PC-3 (cell line): ENCODE data around the gene ESR1. TPM values are rescaled to one million over a fixed set of nuclear protein-coding genes. Genes with fewer than 3 reads are reported as not detected.
"Not testable (repeated sequence)": the region's sequence is repeated elsewhere in the genome, so short reads cannot be mapped to it uniquely, and the experiment has no call there.

Experiments
- ATAC-seq: fragments of 200-7000 bp; cut with Tn5 transposase; 2 replicates; pipeline ENCODE4 v1.9.1; 2020; ENCODE audit warnings: mild to moderate bottlenecking, moderate library complexity
- BruUV-seq: library from RNA; stranded (reverse); fragments of 400-500 nt; replicated peaks from 2 replicates; lab custom pipeline; 2021; lab: Mats Ljungman, UMichigan
- CTCF ChIA-PET: fragments of 300-600 bp; sonication (Branson Sonifier 250); formaldehyde crosslinking; loops from one replicate; lab custom pipeline; 2022; ENCODE audit warnings: antibody characterized with exemption; lab: Charles Lee
- POLR2A ChIA-PET: fragments of 300-600 bp; sonication (Branson Sonifier 250); formaldehyde crosslinking; loops from one replicate; lab custom pipeline; 2022; ENCODE audit warnings: antibody characterized with exemption; ENCODE audit not compliant: unreplicated experiment; lab: Charles Lee
- DNase-seq: peaks from one replicate; pipeline ENCODE4 v3.0.0-alpha.2; 2015
- H2AFZ ChIP-seq: fragments of 300-600 bp; sonication (generic); 2 replicates; pipeline ENCODE4 v1.6.0; 2016; ENCODE audit warnings: antibody characterized with exemption, low read length
- H3F3A ChIP-seq: fragments of 300-600 bp; sonication (generic); one replicate; pipeline ENCODE4 v1.6.0; 2017; ENCODE audit warnings: antibody characterized with exemption, low read length, control low read depth, mild to moderate bottlenecking; ENCODE audit not compliant: unreplicated experiment
- H3K27ac ChIP-seq: fragments of 300-600 bp; sonication (generic); 2 replicates; pipeline ENCODE4 v1.5.1; 2016; ENCODE audit warnings: mild to moderate bottlenecking, low read length
- H3K27me3 ChIP-seq: fragments of 300-600 bp; sonication (generic); 2 replicates; pipeline ENCODE4 v1.6.1; 2016; ENCODE audit warnings: low read length, mixed read lengths
- H3K36me3 ChIP-seq: fragments of 300-600 bp; sonication (generic); 2 replicates; pipeline ENCODE4 v1.6.1; 2016; ENCODE audit warnings: low read depth, mixed run types, low read length, mixed read lengths
- H3K4me1 ChIP-seq: fragments of 300-600 bp; sonication (generic); 2 replicates; pipeline ENCODE4 v1.5.1; 2016; ENCODE audit warnings: low read length; ENCODE audit not compliant: insufficient read depth
- H3K4me2 ChIP-seq: fragments of 300-600 bp; sonication (generic); 2 replicates; pipeline ENCODE4 v1.6.0; 2016; ENCODE audit warnings: low read length
- H3K4me3 ChIP-seq: fragments of 300-600 bp; sonication (generic); 2 replicates; pipeline ENCODE4 v1.5.1; 2016; ENCODE audit warnings: mild to moderate bottlenecking, low read length, mixed read lengths
- H3K79me2 ChIP-seq: fragments of 300-600 bp; sonication (generic); 2 replicates; pipeline ENCODE4 v1.6.1; 2017; ENCODE audit warnings: low read length, mixed read lengths
- H3K9ac ChIP-seq: fragments of 300-600 bp; sonication (generic); 2 replicates; pipeline ENCODE4 v1.6.0; 2016; ENCODE audit warnings: mild to moderate bottlenecking, low read length
- H3K9me2 ChIP-seq: fragments of 300-600 bp; sonication (generic); replicated peaks from 2 replicates; pipeline ENCODE4 v1.6.1; 2016; ENCODE audit warnings: mixed run types, low read length, mixed read lengths
- H3K9me3 ChIP-seq: fragments of 300-600 bp; sonication (generic); 2 replicates; pipeline ENCODE4 v1.6.1; 2016; ENCODE audit warnings: low read length, mixed read lengths
- H4K20me1 ChIP-seq: fragments of 300-600 bp; sonication (generic); 2 replicates; pipeline ENCODE4 v1.6.1; 2016; ENCODE audit warnings: low read length, mixed read lengths
- CTCF ChIP-seq: fragments of 300-600 bp; sonication (generic); conservative IDR thresholded peaks from 2 replicates; pipeline ENCODE4 v1.5.1; 2017; ENCODE audit warnings: antibody characterized with exemption, low read depth, mild to moderate bottlenecking, low read length
- EZH2 ChIP-seq: fragments of 300-600 bp; sonication (generic); IDR thresholded peaks from one replicate; pipeline ENCODE4 v1.6.1; 2017; ENCODE audit warnings: antibody characterized with exemption, mild to moderate bottlenecking, low read length; ENCODE audit not compliant: unreplicated experiment
- EZH2phosphoT487 ChIP-seq: fragments of 300-600 bp; sonication (generic); IDR thresholded peaks from 2 replicates; pipeline ENCODE4 v1.6.1; 2018; ENCODE audit warnings: mild to moderate bottlenecking, antibody characterized with exemption, low read length, borderline replicate concordance
- intact Hi-C: fragments of 100-400 bp; cut with micrococcal nuclease; formaldehyde crosslinking; loops from 2 replicates; pipeline ENCODE4 v1.9.0; 2023
- total RNA-seq: library from RNA; depleted of rRNA; stranded (reverse); fragments of >200 nt; gene quantifications from 2 replicates; pipeline ENCODE4 v1.2.3, GENCODE V29; 2014

The ESR1 gene
- total RNA-seq, 1 experiment from 2014 or later: 5.9 TPM

DNA sequence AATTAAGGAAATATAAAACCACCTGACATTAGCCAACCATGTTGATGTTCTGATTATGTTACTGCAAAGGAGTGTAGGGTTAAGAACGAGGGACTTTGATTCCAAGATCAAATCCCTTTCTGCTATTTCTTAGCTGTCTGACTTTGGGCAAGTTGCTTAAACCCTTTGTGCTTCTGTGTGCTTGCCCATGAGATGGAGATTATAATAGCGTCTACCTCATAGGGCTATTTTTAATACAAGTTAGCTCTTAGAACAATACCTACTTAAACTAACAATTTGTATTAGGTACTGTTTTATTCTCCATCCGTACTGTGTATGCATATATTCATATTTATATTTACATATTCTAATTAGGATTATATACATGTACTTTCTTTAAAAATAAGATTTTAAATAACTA, 263.8 kb downstream of the ESR1 start:
- POLR2A ChIA-PET: no interaction called here

GRCh38 chr6:152071843-152072242, 264.4 kb downstream of the ESR1 start:
- DNase-seq: no peak
- Histone ChIP-seq H3K27ac (no peak overlapping the region), H3K4me1 (no peaks in the 10 kb centered on the region), H3K9ac (no peak overlapping the region), H3K4me2 (no peak overlapping the region), H3K79me2 (no peaks in the 10 kb centered on the region), H3K27me3 (no peaks in the 10 kb centered on the region), H3F3A (no peaks in the 10 kb centered on the region), H3K9me2 (no peaks in the 10 kb centered on the region), H4K20me1 (no peaks in the 10 kb centered on the region), H3K36me3 (no peaks in the 10 kb centered on the region; the same call in 1 of the 2 replicates), H3K9me3 (no peaks in the 10 kb centered on the region), H3K4me3 (no peak overlapping the region), H2AFZ (no peak overlapping the region)
- intact Hi-C loops: no loop called here
- TF ChIP-seq EZH2 (no peak), EZH2phosphoT487 (no peak), CTCF (no peak)
- no peak for ATAC-seq
- ChIA-PET CTCF (no interaction called here), POLR2A (no interaction called here)
- BruUV-seq: no TSS peak

More for the DNA sequence above, 263.8 kb downstream of the ESR1 start:
- Histone ChIP-seq H3K9me2 (no peaks in the 10 kb centered on the region), H3K36me3 (no peaks in the 10 kb centered on the region; the same call in 1 of the 2 replicates), H3K79me2 (no peaks in the 10 kb centered on the region), H2AFZ (no peak overlapping the region), H3K9me3 (no peaks in the 10 kb centered on the region), H3K9ac (no peak overlapping the region), H3F3A (no peaks in the 10 kb centered on the region), H4K20me1 (no peaks in the 10 kb centered on the region), H3K27ac (no peak overlapping the region), H3K27me3 (no peaks in the 10 kb centered on the region), H3K4me1 (no peaks in the 10 kb centered on the region), H3K4me3 (no peak overlapping the region), H3K4me2 (no peak overlapping the region)
- ATAC-seq (no peak), DNase-seq (no peak)
- no TSS peak for BruUV-seq
- CTCF ChIA-PET: interaction anchor here (1.0 kb wide), 1 partner anchor 53 kb away, joined by 4 read pairs; no protein-coding TSS in a partner anchor
- intact Hi-C loops: no loop called here
- TF ChIP-seq EZH2: no peak
- no peak for TF ChIP-seq CTCF
- no peak for TF ChIP-seq EZH2phosphoT487

- H3K9ac ChIP-seq, BruUV-seq, H3K27me3 ChIP-seq, CTCF ChIA-PET, H3K36me3 ChIP-seq, POLR2A ChIA-PET, ATAC-seq, H2AFZ ChIP-seq, H3K79me2 ChIP-seq, H4K20me1 ChIP-seq, H3K9me3 ChIP-seq, H3F3A ChIP-seq, H3K27ac ChIP-seq, H3K4me2 ChIP-seq, H3K9me2 ChIP-seq, H3K4me1 ChIP-seq, DNase-seq, intact Hi-C loops, H3K4me3 ChIP-seq: not testable (repeated sequence)
Observed at GRCh38 chr6:152076242-152076641, 268.8 kb downstream of the ESR1 start.
